CD14-positive monocyte (primary cell): ENCODE results near the gene LPIN2. TPM values are rescaled to one million over a fixed set of nuclear protein-coding genes. Genes with fewer than 3 reads are reported as not detected.

Experiments
- DNase-seq, 3 donors: peaks; one replicate each; pipeline ENCODE4 v3.0.0-alpha.2; 2011 to 2022
- H2AFZ ChIP-seq: 2 replicates; pipeline ENCODE4 v1.6.0; 2012; ENCODE audit warnings: mild to moderate bottlenecking, low read depth, low read length, inconsistent platforms; ENCODE audit not compliant: insufficient read depth, poor library complexity, severe bottlenecking
- H3K27ac ChIP-seq, 2 donors: 1 replicate in 1 of 2; 2 replicates in 1 of 2; pipeline ENCODE4 v1.5.1; 2012 to 2013; ENCODE audit warnings: low read length in 2 of 2, control low read depth in 1 of 2, inconsistent platforms in 1 of 2, low read depth in 1 of 2, mild to moderate bottlenecking in 1 of 2
- H3K27me3 ChIP-seq, 2 donors: one replicate each; pipeline versions ENCODE4 v1.6.0 to v1.6.1; 2011 to 2013; ENCODE audit warnings: low read length in 2 of 2; ENCODE audit not compliant: control insufficient read depth in 2 of 2, insufficient read depth in 2 of 2
- H3K36me3 ChIP-seq, 2 donors: replicated peaks in 1 of 2; 1 replicate in 1 of 2; 2 replicates in 1 of 2; pipeline versions ENCODE4 v1.5.1 to v1.6.1; 2012 to 2013; ENCODE audit warnings: low read length in 2 of 2, control low read depth in 1 of 2, inconsistent platforms in 1 of 2, mild to moderate bottlenecking in 1 of 2; ENCODE audit not compliant: insufficient read depth in 2 of 2, control insufficient read depth in 1 of 2
- H3K4me1 ChIP-seq, 2 donors: 1 replicate in 1 of 2; 2 replicates in 1 of 2; pipeline versions ENCODE4 v1.5.1 to v1.6.1; 2012 to 2013; ENCODE audit warnings: low read length in 2 of 2, control low read depth in 1 of 2, inconsistent platforms in 1 of 2, mild to moderate bottlenecking in 1 of 2, moderate library complexity in 1 of 2; ENCODE audit not compliant: insufficient read depth in 2 of 2, control insufficient read depth in 1 of 2
- H3K4me2 ChIP-seq: replicated peaks from 2 replicates; pipeline ENCODE3; 2012; ENCODE audit warnings: low read length, moderate library complexity, mild to moderate bottlenecking; ENCODE audit not compliant: poor library complexity, severe bottlenecking; ENCODE audit errors: extremely low read depth
- H3K4me3 ChIP-seq, 3 experiments: fragments of 200-600 bp in 1 of 3; sonication (generic) in 1 of 3; replicated peaks in 1 of 3; 1 replicate in 2 of 3; 2 replicates in 1 of 3; pipeline ENCODE4 v1.5.1; 2011 to 2013; ENCODE audit warnings: low read length in 3 of 3, mild to moderate bottlenecking in 3 of 3, control low read depth in 2 of 3, low read depth in 2 of 3, inconsistent platforms in 1 of 3, moderate library complexity in 1 of 3
- H3K79me2 ChIP-seq: 2 replicates; pipeline ENCODE4 v1.6.0; 2012; ENCODE audit warnings: mild to moderate bottlenecking, control low read depth, inconsistent platforms, low read length, moderate library complexity; ENCODE audit not compliant: insufficient read depth
- H3K9ac ChIP-seq: 2 replicates; pipeline ENCODE4 v1.6.0; 2017; ENCODE audit warnings: low read length, mild to moderate bottlenecking; ENCODE audit not compliant: insufficient read depth, poor library complexity, severe bottlenecking
- H3K9me3 ChIP-seq, 2 donors: replicated peaks in 1 of 2; 1 replicate in 1 of 2; 2 replicates in 1 of 2; pipeline versions ENCODE4 v1.5.1 to v1.6.1; 2012 to 2013; ENCODE audit warnings: low read length in 2 of 2, control low read depth in 1 of 2; ENCODE audit not compliant: control insufficient read depth in 1 of 2, insufficient read depth in 1 of 2
- H4K20me1 ChIP-seq: 2 replicates; pipeline ENCODE4 v1.6.0; 2012; ENCODE audit warnings: mild to moderate bottlenecking, low read length, control low read depth, moderate library complexity; ENCODE audit not compliant: insufficient read depth
- H3K27ac Mint-ChIP-seq, 7 donors: one replicate each; pipeline ENCODE4 v1.8.0; 2020; ENCODE audit warnings: mild to moderate bottlenecking in 7 of 7, mixed read lengths in 7 of 7, moderate library complexity in 6 of 7, inconsistent platforms in 2 of 7
- H3K27me3 Mint-ChIP-seq, 3 donors: one replicate each; pipeline ENCODE4 v1.8.0; 2021 to 2022; ENCODE audit warnings: low read depth in 3 of 3, mild to moderate bottlenecking in 3 of 3, mixed read lengths in 3 of 3, moderate library complexity in 3 of 3, inconsistent platforms in 1 of 3
- H3K36me3 Mint-ChIP-seq, 2 donors: one replicate each; pipeline ENCODE4 v1.8.0; 2020; ENCODE audit warnings: mixed read lengths in 2 of 2, inconsistent platforms in 1 of 2, mild to moderate bottlenecking in 1 of 2
- H3K4me1 Mint-ChIP-seq: one replicate; pipeline ENCODE4 v1.8.0; 2020; ENCODE audit warnings: mild to moderate bottlenecking, mixed read lengths
- H3K4me3 Mint-ChIP-seq, 2 donors: one replicate each; pipeline ENCODE4 v1.8.0; 2020; ENCODE audit warnings: mild to moderate bottlenecking in 2 of 2, mixed read lengths in 2 of 2, moderate library complexity in 1 of 2
- H3K9me3 Mint-ChIP-seq, 7 donors: one replicate each; pipeline ENCODE4 v1.8.0; 2020 to 2022; ENCODE audit warnings: mixed read lengths in 7 of 7, mild to moderate bottlenecking in 6 of 7, moderate library complexity in 6 of 7, inconsistent platforms in 2 of 7
- WGBS: methylation state at CpG from one replicate; pipeline ENCODE4 v1.1.5; 2013; ENCODE audit warnings: missing lambda C conversion rate; ENCODE audit not compliant: insufficient coverage; 5-methylcytosine and 5-hydroxymethylcytosine counted together
- intact Hi-C, 2 donors: fragments of 100-400 bp; cut with micrococcal nuclease; formaldehyde crosslinking; loops; one replicate each; pipeline versions ENCODE4 v1.15.0 to v1.15.1; 2023
- polyA plus RNA-seq, 3 donors: library from polyadenylated mRNA; depleted of rRNA in 1 of 3; unstranded in 2 of 3; stranded (reverse) in 1 of 3; fragments of 300-500 nt in 2 of 3; fragments of >200 nt in 1 of 3; fragmentation: Illumina TruSeq in 2 of 3; gene quantifications; 1 replicate in 2 of 3; 2 replicates in 1 of 3; pipeline ENCODE4 v1.2.3, GENCODE V29; 2012 to 2021
- TF ChIP-seq, protein P1 (sequence below): fragments of 200-600 bp; IDR thresholded peaks from one replicate; pipeline ENCODE4 v1.8.0; 2022; ENCODE audit warnings: antibody characterized with exemption, mild to moderate bottlenecking

Gene LPIN2
- polyA plus RNA-seq, 3 donors, result 9.3 to 16.3 (median 10.3) TPM

DNA sequence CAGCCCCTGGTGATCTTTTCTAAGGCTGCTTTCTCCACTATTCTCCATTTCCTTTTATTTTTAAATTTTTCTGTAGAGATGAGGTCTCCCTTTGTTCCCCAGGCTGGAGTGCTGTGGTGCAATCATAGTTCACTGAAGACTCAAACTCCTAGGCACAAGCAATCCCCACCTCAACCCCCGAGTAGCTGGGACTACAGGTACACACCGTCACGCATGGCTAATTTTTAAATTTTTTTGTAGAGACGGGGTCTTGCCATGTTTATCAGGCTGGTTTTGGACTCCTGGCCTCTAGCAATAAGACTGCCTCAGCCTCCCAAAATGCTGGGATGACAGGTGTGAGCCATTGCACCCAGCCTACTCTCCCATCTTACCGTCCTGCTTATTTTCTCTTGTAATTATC, 22.7 kb upstream of the LPIN2 start:
- Mint-ChIP-seq H3K4me1 (peaks cover 12% of the 10 kb centered on the region), H3K27me3 (peaks cover 0 to 2% (median 0%) of the 10 kb centered on the region in 3 donors), H3K27ac (no peak overlapping the region), H3K9me3 (no peaks in the 10 kb centered on the region), H3K36me3 (no peaks in the 10 kb centered on the region), H3K4me3 (no peak overlapping the region)
- H3K27me3 ChIP-seq, result no peaks in the 10 kb centered on the region
- TF ChIP-seq, protein P1, sequence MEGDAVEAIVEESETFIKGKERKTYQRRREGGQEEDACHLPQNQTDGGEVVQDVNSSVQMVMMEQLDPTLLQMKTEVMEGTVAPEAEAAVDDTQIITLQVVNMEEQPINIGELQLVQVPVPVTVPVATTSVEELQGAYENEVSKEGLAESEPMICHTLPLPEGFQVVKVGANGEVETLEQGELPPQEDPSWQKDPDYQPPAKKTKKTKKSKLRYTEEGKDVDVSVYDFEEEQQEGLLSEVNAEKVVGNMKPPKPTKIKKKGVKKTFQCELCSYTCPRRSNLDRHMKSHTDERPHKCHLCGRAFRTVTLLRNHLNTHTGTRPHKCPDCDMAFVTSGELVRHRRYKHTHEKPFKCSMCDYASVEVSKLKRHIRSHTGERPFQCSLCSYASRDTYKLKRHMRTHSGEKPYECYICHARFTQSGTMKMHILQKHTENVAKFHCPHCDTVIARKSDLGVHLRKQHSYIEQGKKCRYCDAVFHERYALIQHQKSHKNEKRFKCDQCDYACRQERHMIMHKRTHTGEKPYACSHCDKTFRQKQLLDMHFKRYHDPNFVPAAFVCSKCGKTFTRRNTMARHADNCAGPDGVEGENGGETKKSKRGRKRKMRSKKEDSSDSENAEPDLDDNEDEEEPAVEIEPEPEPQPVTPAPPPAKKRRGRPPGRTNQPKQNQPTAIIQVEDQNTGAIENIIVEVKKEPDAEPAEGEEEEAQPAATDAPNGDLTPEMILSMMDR, result no peak
- WGBS, result 100% methylated on average over 1 of the region's 5 CpGs
- no peak for DNase-seq
- peaks cover 17% of the 10 kb centered on the region in 2 donors for H3K4me1 ChIP-seq
- H3K4me3 ChIP-seq, result no peak overlapping the region
- no peaks in the 10 kb centered on the region for H3K9me3 ChIP-seq
- no peaks in the 10 kb centered on the region for H3K79me2 ChIP-seq
- intact Hi-C loops, result no loop called here
- no peaks in the 10 kb centered on the region for H3K36me3 ChIP-seq
- H3K4me2 ChIP-seq, result no peak overlapping the region
- no peaks in the 10 kb centered on the region for H4K20me1 ChIP-seq
- no peak overlapping the region for H3K27ac ChIP-seq
- no peak overlapping the region for H2AFZ ChIP-seq
- H3K9ac ChIP-seq, result no peak overlapping the region

DNA sequence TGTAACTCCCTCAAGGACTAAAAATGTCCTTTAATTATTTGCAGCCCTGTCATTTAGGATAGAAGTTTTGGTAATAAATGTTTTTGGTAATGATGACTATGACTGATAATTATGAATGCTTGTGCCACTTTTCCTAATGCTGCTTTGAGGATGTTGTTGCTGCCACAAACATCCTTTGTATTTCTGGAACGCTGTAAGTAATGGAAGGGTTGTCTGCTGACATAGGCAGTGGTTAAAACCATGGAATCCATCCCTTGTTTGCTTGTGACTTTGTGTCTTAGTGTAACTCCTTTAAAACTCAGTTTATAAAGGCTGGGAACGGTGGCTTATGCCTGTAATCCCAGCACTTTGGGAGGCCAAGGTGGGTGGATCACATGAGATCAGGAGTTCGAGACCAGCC, 19.8 kb upstream of the LPIN2 start:
- no peaks in the 10 kb centered on the region for H3K36me3 Mint-ChIP-seq
- Histone ChIP-seq H3K4me3 (no peak overlapping the region), H3K36me3 (no peaks in the 10 kb centered on the region), H3K4me2 (no peak overlapping the region), H3K4me1 (peaks cover 28% of the 10 kb centered on the region in 2 donors), H4K20me1 (no peaks in the 10 kb centered on the region), H3K79me2 (no peaks in the 10 kb centered on the region), H3K27ac (no peak overlapping the region), H2AFZ (no peak overlapping the region), H3K9ac (no peak overlapping the region), H3K9me3 (no peaks in the 10 kb centered on the region), H3K27me3 (no peaks in the 10 kb centered on the region)
- no peaks in the 10 kb centered on the region for H3K9me3 Mint-ChIP-seq
- 100% methylated on average over 1 of the region's 3 CpGs for WGBS
- intact Hi-C loops, result no loop called here
- DNase-seq, result no peak
- H3K27me3 Mint-ChIP-seq, result peaks cover 0 to 2% (median 2%) of the 10 kb centered on the region in 3 donors
- no peak overlapping the region for H3K4me3 Mint-ChIP-seq
- no peak overlapping the region for H3K27ac Mint-ChIP-seq
- TF ChIP-seq, protein P1, result no peak
- peaks cover 22% of the 10 kb centered on the region for H3K4me1 Mint-ChIP-seq
